22Rv1 (cell line): ENCODE results near the gene ACACA.

ENCODE experiments used
- ZFX ChIP-seq: fragments of 450-650 bp; IDR thresholded peaks from 2 replicates; pipeline ENCODE4 v1.6.1; 2017; ENCODE audit warnings: antibody characterized with exemption, borderline replicate concordance
- TF ChIP-seq, protein P1 (sequence below): fragments of 450-650 bp; IDR thresholded peaks from 2 replicates; pipeline ENCODE4 v1.5.1; 2017; ENCODE audit warnings: mild to moderate bottlenecking

DNA sequence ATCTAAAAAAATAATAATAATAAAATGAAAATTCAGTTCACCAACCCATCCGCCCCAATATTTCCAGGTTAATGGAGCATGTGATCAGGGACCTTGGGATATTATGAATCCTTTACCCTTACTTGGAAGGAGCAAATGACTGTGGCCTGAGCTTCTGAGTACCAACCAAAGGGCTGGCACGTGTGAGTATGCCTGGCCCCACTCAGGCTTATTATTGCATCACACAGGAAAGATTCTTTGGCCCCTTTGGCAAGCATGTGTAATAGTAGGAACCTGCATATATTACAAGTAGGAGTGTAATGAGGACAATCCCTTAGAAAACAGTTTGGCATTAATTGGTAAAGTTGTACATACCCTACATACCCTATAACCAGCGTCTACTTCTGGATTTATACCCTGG is 38.1 kb downstream of the ACACA start:
- TF ChIP-seq, protein P1, sequence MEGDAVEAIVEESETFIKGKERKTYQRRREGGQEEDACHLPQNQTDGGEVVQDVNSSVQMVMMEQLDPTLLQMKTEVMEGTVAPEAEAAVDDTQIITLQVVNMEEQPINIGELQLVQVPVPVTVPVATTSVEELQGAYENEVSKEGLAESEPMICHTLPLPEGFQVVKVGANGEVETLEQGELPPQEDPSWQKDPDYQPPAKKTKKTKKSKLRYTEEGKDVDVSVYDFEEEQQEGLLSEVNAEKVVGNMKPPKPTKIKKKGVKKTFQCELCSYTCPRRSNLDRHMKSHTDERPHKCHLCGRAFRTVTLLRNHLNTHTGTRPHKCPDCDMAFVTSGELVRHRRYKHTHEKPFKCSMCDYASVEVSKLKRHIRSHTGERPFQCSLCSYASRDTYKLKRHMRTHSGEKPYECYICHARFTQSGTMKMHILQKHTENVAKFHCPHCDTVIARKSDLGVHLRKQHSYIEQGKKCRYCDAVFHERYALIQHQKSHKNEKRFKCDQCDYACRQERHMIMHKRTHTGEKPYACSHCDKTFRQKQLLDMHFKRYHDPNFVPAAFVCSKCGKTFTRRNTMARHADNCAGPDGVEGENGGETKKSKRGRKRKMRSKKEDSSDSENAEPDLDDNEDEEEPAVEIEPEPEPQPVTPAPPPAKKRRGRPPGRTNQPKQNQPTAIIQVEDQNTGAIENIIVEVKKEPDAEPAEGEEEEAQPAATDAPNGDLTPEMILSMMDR, result no peak
- TF ChIP-seq ZFX, result no peak
